ENCODE results near the gene WNT1.

WNT1 gene

GRCh38 chr12:48961331-48961730 is 16.8 kb upstream of the WNT1 start:
- Histone ChIP-seq H3K27ac (no peak overlapping the region), H3K9me3 (no peaks in the 10 kb centered on the region), H3K27me3 (peaks cover 63% of the 10 kb centered on the region), H3K36me3 (no peaks in the 10 kb centered on the region), H3K4me1 (ENCODE audit: control insufficient read depth in 1 of 2, insufficient read depth in 1 of 2, low read depth in 1 of 2, low read length in 1 of 2) (peaks cover 14 to 15% of the 10 kb centered on the region in 2 experiments), H3K4me3 (ENCODE audit: low read depth in 1 of 2, low read length in 1 of 2) (no peak overlapping the region)
- TF ChIP-seq CTCF (IDR thresholded peaks at IDR 0.05): no peak

DNA sequence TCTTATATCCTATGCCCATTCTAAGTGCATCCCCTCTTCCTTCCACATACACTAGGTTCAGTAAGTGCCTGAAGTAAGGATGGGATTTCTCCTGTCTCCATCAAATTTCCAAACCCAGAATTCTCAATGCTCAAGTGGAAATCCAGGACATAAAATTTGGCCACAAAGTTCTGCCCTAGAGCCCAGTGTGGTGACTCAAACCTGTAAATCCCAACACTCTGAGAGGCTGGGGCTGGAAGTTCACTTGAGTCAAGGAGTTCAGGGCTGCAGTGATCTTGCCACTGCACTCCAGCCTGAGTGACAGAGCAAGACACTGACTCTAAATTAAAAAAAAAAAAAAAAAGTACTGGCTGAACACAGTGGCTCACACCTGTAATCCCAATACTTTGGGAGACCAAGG is 16.3 kb upstream of the WNT1 start:
- Histone ChIP-seq H3K27me3 (peaks cover 67% of the 10 kb centered on the region), H3K9me3 (no peaks in the 10 kb centered on the region)

GRCh38 chr12:48965298-48965838 is 12.8 kb upstream of the WNT1 start:
- Histone ChIP-seq H3K36me3 (no peaks in the 10 kb centered on the region), H3K4me1 (ENCODE audit: control insufficient read depth in 1 of 2, insufficient read depth in 1 of 2, low read depth in 1 of 2, low read length in 1 of 2) (peaks cover 2 to 11% of the 10 kb centered on the region in 2 experiments), H3K4me3 (ENCODE audit: low read depth in 1 of 2, low read length in 1 of 2) (no peak overlapping the region), H3K9me3 (no peaks in the 10 kb centered on the region), H3K27ac (no peak overlapping the region), H3K27me3 (peaks cover 88% of the 10 kb centered on the region)
- TF ChIP-seq CTCF (IDR thresholded peaks at IDR 0.05): no peak

More for the DNA sequence above, 16.3 kb upstream of the WNT1 start:
- H3K4me1 ChIP-seq (ENCODE audit: control insufficient read depth in 1 of 2, insufficient read depth in 1 of 2, low read depth in 1 of 2, low read length in 1 of 2): peaks cover 12 to 13% of the 10 kb centered on the region in 2 experiments
- no peaks in the 10 kb centered on the region for H3K36me3 ChIP-seq
- no peak overlapping the region for H3K27ac ChIP-seq
- no peak overlapping the region for H3K4me3 ChIP-seq (ENCODE audit: low read depth in 1 of 2, low read length in 1 of 2)
- no peak for TF ChIP-seq CTCF (IDR thresholded peaks at IDR 0.05)

DNA sequence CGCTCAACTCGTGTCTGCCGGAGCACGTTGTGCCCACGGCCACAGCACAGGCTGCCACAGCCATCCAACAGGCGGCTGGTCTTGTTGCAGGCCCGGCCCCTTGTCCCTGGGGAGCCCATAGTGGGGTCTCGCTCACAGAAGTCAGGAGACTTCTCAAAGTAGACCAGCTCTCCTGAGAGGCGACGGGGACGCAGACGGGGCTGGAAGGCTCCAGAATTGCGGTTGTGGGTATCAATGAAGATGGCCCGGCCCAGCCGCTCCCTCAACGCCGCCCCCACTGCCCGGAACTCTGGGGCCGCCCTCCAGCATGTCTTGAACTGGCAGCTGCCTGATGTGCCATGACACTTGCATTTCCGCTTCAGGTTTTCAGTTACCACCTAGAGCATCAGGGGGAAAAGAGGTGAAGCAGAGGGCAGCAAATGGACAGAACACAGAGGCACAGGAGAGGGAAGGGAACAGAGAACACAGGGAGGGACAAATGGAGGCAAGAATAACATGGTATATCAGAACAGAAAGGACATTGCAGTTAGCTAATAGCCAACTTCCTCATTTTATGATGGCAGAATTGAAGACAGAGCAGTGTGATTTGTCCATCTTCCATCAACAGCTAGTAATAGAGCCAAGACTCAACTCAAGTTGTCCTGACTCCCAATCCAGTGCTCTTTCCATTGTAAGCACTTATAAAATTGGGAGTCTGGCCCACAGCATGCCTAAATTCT is 11.8 kb upstream of the WNT1 start:
- no peak for TF ChIP-seq CTCF (IDR thresholded peaks at IDR 0.05)
- H3K36me3 ChIP-seq: no peaks in the 10 kb centered on the region
- peaks cover 4 to 15% of the 10 kb centered on the region in 2 experiments for H3K4me1 ChIP-seq (ENCODE audit: control insufficient read depth in 1 of 2, insufficient read depth in 1 of 2, low read depth in 1 of 2, low read length in 1 of 2)
- H3K4me3 ChIP-seq (ENCODE audit: low read depth in 1 of 2, low read length in 1 of 2): no peak overlapping the region
- peaks cover 88% of the 10 kb centered on the region for H3K27me3 ChIP-seq
- no peak overlapping the region for H3K27ac ChIP-seq
- no peaks in the 10 kb centered on the region for H3K9me3 ChIP-seq

GRCh38 chr12:48967991-48968390 is 10.1 kb upstream of the WNT1 start:
- Histone ChIP-seq H3K27ac (no peak overlapping the region), H3K9me3 (no peaks in the 10 kb centered on the region), H3K27me3 (peaks cover 91% of the 10 kb centered on the region), H3K36me3 (no peaks in the 10 kb centered on the region), H3K4me1 (ENCODE audit: control insufficient read depth in 1 of 2, insufficient read depth in 1 of 2, low read depth in 1 of 2, low read length in 1 of 2) (peaks cover 14 to 23% of the 10 kb centered on the region in 2 experiments), H3K4me3 (ENCODE audit: low read depth in 1 of 2, low read length in 1 of 2) (no peak overlapping the region)
- TF ChIP-seq CTCF (IDR thresholded peaks at IDR 0.05): no peak

All from neutrophil (primary cell).